Parathyroid adenoma (tissue), 2 donors: ENCODE measurements around the gene MXI1.
A peak's percentile ranks its signal among the peaks of the same experiment; 100 is the strongest.

ENCODE experiments used
- H2AFZ ChIP-seq: fragments of 300-600 bp; sonication (generic); one replicate; pipeline ENCODE4 v1.7.0; 2017; ENCODE audit warnings: antibody characterized with exemption, mild to moderate bottlenecking
- H3K27ac ChIP-seq: fragments of 300-600 bp; sonication (generic); one replicate; pipeline ENCODE4 v1.7.0; 2017
- H3K27me3 ChIP-seq: fragments of 300-600 bp; sonication (generic); one replicate; pipeline ENCODE4 v1.7.0; 2017; ENCODE audit warnings: low read length; ENCODE audit not compliant: control insufficient read depth, insufficient read depth
- H3K36me3 ChIP-seq: fragments of 300-600 bp; sonication (generic); one replicate; pipeline ENCODE4 v1.7.0; 2017; ENCODE audit warnings: low read length; ENCODE audit not compliant: control insufficient read depth, insufficient read depth
- H3K4me1 ChIP-seq: fragments of 300-600 bp; sonication (generic); one replicate; pipeline ENCODE4 v1.7.0; 2017; ENCODE audit warnings: control low read depth
- H3K4me2 ChIP-seq: fragments of 300-600 bp; sonication (generic); one replicate; pipeline ENCODE4 v1.7.0; 2017; ENCODE audit warnings: low read length
- H3K4me3 ChIP-seq: fragments of 300-600 bp; sonication (generic); one replicate; pipeline ENCODE4 v1.7.0; 2017; ENCODE audit warnings: low read depth, low read length
- H3K79me2 ChIP-seq: fragments of 300-600 bp; sonication (generic); one replicate; pipeline ENCODE4 v1.7.0; 2017; ENCODE audit warnings: control low read depth
- H3K9ac ChIP-seq: fragments of 300-600 bp; sonication (generic); one replicate; pipeline ENCODE4 v1.7.0; 2017; ENCODE audit warnings: mild to moderate bottlenecking
- H3K9me3 ChIP-seq: fragments of 300-600 bp; sonication (generic); one replicate; pipeline ENCODE4 v1.7.0; 2017; ENCODE audit warnings: low read length; ENCODE audit not compliant: control insufficient read depth
- CTCF ChIP-seq: fragments of 300-600 bp; sonication (generic); IDR thresholded peaks from one replicate; pipeline ENCODE4 v1.7.0; 2017; ENCODE audit warnings: antibody characterized with exemption, mild to moderate bottlenecking
- donor health status: primary hyperparathyroidism.

MXI1 gene

GRCh38 chr10:110300486-110300986 lies 93.1 kb downstream of the MXI1 start:
- Histone ChIP-seq H3K27me3 (no peaks in the 10 kb centered on the region), H3K9me3 (no peaks in the 10 kb centered on the region), H3K4me1 (peaks cover 6% of the 10 kb centered on the region), H3K4me3 (no peak overlapping the region), H3K9ac (no peak overlapping the region), H3K4me2 (no peak overlapping the region), H3K79me2 (peaks cover 5% of the 10 kb centered on the region), H3K36me3 (no peaks in the 10 kb centered on the region), H3K27ac (no peak overlapping the region), H2AFZ (no peak overlapping the region)
- no peak for TF ChIP-seq CTCF

DNA sequence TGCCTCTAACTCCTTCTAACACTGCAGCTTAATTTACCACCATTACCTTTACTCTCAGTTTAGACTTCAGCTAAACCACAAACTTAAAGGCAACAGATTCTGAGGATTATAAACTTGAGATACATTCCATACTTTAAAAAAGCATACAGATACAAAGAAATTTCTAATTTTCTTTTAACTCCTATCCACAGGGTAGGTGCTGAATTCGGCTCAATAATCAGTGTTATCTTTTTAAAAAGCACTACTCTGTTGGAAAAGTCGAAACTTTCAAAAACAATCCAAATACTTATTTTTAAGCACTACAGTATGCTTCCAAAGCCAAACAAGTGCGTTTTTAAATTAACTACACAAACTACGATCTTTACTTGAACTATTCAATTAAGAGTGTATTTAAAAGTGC lies 96.3 kb downstream of the MXI1 start:
- Histone ChIP-seq H2AFZ (peak overlapping the region; percentile 94), H3K4me1 (peaks cover 6% of the 10 kb centered on the region), H3K27me3 (no peaks in the 10 kb centered on the region), H3K9me3 (no peaks in the 10 kb centered on the region), H3K4me2 (peak overlapping the region; percentile 61), H3K27ac (no peak overlapping the region), H3K79me2 (peaks cover 5% of the 10 kb centered on the region), H3K9ac (no peak overlapping the region), H3K36me3 (no peaks in the 10 kb centered on the region), H3K4me3 (peak overlapping the region; percentile 64)
- TF ChIP-seq CTCF, result no peak

- Histone ChIP-seq H3K9ac (peak overlapping the region; percentile 61), H3K4me3 (peak overlapping the region; percentile 64), H3K36me3 (no peaks in the 10 kb centered on the region), H3K9me3 (no peaks in the 10 kb centered on the region), H3K27me3 (no peaks in the 10 kb centered on the region), H3K4me2 (peak overlapping the region; percentile 61), H3K27ac (peak overlapping the region; percentile 83), H3K79me2 (peaks cover 5% of the 10 kb centered on the region), H2AFZ (peak overlapping the region; percentile 94), H3K4me1 (peaks cover 6% of the 10 kb centered on the region)
- TF ChIP-seq CTCF, result no peak
Observed at GRCh38 chr10:110304394-110304779, 97.0 kb downstream of the MXI1 start.

DNA sequence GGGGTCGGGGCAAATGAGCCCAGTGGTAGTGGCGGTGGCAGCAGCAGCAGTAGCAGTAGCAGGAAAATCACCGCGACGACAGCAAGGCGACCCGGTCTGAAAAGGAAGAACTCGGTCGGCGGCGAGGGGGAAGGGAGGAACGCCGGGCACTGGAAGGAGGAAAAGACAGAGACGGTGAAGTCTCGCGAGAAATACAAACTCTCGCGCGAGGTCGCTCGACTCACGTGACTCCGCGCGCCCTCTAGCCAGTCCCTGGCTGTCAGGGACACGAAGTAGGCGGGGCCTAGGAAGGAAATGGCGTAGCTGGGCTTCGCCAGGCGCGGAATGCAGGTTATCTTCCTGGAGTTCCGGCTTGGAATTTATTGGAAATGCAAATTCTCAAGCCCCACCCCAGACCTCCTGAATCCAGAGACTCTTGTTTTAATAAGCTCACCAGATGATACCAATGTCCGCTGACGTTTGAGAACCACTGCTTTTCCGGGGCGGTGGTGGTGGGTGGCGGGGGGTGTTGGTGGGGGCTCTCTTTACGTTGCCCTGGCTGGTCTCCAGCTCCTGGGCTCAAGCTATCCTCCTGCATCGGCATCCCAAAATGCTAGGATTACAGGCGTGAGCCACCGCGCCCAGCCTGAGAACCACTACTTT lies 97.5 kb downstream of the MXI1 start, which contains the start of gene SMNDC1:
Gene SMNDC1, minus strand, starts transcription at position 141 of the 642 bp plus-strand sequence. CDS start 1,333 bp downstream, outside the sequence.
- no peak for TF ChIP-seq CTCF
- peaks cover 6% of the 10 kb centered on the region for H3K4me1 ChIP-seq
- H3K36me3 ChIP-seq, result no peaks in the 10 kb centered on the region

More for the DNA sequence above, 97.5 kb downstream of the MXI1 start, which contains the start of gene SMNDC1:
- peak within 1 kb of the TSS; percentile 94 for H2AFZ ChIP-seq
- peak within 1 kb of the TSS; percentile 61 for H3K4me2 ChIP-seq
- H3K79me2 ChIP-seq, result peaks cover 5% of the 10 kb centered on the region
- H3K27me3 ChIP-seq, result no peaks in the 10 kb centered on the region
- no peaks in the 10 kb centered on the region for H3K9me3 ChIP-seq
- H3K4me3 ChIP-seq, result peak within 1 kb of the TSS; percentile 64
- peak within 1 kb of the TSS; percentile 83 for H3K27ac ChIP-seq
- H3K9ac ChIP-seq, result peak within 1 kb of the TSS; percentile 61
